ENCODE data around the gene YIF1A.

- TF ChIP-seq CTCF (IDR thresholded peaks at IDR 0.05; ENCODE audit: low read depth, low read length, missing input control), result no peak
- TF ChIP-seq JUND (IDR thresholded peaks at IDR 0.05), result no peak
- TF ChIP-seq ATF3 (IDR thresholded peaks at IDR 0.05), result no peak
Measured at GRCh38 chr11:66242095-66242765, 46.7 kb downstream of the YIF1A start.
